ENCODE results near the gene LHX6.

Gene LHX6

DNA sequence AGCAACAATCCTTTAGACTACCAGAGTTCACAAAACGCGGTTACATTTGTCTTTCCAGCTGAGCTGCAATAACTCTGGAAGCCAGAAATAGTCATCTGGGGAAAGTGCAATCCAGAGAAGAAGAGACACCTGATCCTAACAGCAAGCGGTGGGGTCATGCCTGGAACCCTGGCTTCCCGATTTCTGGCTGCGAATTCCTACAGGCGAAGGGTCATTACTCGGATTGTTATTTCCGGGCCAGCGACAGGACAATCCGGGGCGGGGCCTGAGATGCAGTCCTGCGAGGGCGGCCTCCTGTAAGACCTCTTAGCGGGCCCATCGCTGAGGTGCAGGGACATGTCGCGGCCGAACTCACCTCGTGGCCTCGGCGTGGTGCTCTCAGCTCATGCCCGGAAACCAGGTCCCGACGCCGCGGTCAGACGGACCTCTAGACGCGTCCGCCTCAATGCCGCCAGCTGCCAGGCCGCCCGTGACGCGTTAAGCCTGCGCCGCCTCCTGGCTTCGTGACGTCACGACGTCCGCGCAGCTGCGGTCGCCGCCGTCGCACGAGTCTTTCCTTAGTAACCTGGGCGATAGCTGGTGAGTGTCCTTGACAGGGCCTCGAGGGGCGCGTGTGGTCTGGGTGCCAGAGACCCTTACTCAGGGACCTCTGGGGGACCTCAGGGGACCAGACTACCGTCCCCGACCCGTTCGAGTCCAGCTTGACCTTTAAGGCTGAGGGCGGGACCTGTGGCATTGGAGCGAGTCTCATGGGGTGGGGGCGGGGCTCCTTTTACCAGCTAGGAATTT, 35.8 kb upstream of the LHX6 start, which contains the start of the genes MRRF and RBM18:
Gene MRRF (plus strand): TSS at position 523 of the 789 bp plus-strand sequence. CDS start 6,010 bp downstream, outside the sequence.
Gene RBM18 (minus strand): TSS at position 481 of the 789 bp plus-strand sequence. CDS start 3,348 bp downstream, outside the sequence.
- TF ChIP-seq POLR2AphosphoS5 (IDR thresholded peaks at IDR 0.05; ENCODE audit: low read depth) (peak; percentile 89), SPI1 (IDR thresholded peaks at IDR 0.05; ENCODE audit: borderline replicate concordance, low read depth) (no peak)
- peak; percentile 89 to 92 for DNase-seq (ENCODE audit: low read depth in 1 of 2, low spot score in 1 of 2)
- Histone ChIP-seq H3K27me3 (ENCODE audit: insufficient read depth, poor library complexity, severe bottlenecking) (no peaks in the 10 kb centered on the region), H3K4me3 (replicated peaks; ENCODE audit: insufficient read depth, low read length) (peak within 1 kb of the TSS; percentile 67), H3K27ac (replicated peaks) (peak within 1 kb of the TSS; percentile 96)

DNA sequence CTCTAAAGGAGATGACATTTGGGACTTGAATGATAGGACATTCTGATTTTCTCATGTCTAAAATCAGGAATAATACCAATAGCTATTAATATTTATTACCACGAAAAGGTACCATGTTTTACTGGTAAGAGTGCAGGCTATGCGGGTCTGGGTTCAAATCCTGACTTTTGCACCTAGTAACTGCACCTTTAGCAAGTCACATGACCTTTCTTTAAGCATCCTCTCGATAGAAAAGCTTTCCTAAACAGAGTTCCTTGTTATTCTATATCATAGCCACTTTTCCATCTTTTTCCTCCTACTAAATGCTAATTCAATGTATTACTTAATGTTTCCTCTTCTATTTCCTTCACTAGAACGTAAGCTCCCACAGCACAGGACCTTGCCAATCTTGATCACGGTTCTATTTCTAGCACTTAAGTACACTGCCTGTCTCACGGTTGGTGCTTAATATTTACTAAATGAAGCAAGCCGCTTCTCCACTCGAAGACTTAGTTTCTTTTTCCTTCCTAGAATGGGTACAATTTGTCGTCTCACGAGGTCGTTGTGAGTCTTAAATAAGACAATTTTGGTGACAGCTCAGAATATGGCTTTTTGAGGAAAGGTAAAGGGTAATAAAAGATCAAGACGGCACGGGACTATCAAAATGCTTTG, 35.1 kb upstream of the LHX6 start:
- DNase-seq (ENCODE audit: low read depth in 1 of 2, low spot score in 1 of 2) = no peak
- Histone ChIP-seq H3K4me3 (replicated peaks; ENCODE audit: insufficient read depth, low read length) (peak overlapping the region; percentile 67), H3K27me3 (ENCODE audit: insufficient read depth, poor library complexity, severe bottlenecking) (no peaks in the 10 kb centered on the region), H3K27ac (replicated peaks) (peak overlapping the region; percentile 96)
- TF ChIP-seq GABPA (IDR thresholded peaks at IDR 0.05; ENCODE audit: low read depth) = no peak
- no peak for TF ChIP-seq SPI1 (IDR thresholded peaks at IDR 0.05; ENCODE audit: borderline replicate concordance, low read depth)
- TF ChIP-seq, protein P1, sequence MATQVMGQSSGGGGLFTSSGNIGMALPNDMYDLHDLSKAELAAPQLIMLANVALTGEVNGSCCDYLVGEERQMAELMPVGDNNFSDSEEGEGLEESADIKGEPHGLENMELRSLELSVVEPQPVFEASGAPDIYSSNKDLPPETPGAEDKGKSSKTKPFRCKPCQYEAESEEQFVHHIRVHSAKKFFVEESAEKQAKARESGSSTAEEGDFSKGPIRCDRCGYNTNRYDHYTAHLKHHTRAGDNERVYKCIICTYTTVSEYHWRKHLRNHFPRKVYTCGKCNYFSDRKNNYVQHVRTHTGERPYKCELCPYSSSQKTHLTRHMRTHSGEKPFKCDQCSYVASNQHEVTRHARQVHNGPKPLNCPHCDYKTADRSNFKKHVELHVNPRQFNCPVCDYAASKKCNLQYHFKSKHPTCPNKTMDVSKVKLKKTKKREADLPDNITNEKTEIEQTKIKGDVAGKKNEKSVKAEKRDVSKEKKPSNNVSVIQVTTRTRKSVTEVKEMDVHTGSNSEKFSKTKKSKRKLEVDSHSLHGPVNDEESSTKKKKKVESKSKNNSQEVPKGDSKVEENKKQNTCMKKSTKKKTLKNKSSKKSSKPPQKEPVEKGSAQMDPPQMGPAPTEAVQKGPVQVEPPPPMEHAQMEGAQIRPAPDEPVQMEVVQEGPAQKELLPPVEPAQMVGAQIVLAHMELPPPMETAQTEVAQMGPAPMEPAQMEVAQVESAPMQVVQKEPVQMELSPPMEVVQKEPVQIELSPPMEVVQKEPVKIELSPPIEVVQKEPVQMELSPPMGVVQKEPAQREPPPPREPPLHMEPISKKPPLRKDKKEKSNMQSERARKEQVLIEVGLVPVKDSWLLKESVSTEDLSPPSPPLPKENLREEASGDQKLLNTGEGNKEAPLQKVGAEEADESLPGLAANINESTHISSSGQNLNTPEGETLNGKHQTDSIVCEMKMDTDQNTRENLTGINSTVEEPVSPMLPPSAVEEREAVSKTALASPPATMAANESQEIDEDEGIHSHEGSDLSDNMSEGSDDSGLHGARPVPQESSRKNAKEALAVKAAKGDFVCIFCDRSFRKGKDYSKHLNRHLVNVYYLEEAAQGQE (IDR thresholded peaks at IDR 0.05; ENCODE audit: insufficient replicate concordance, low read depth) = no peak
- no peak for TF ChIP-seq POLR2AphosphoS5 (IDR thresholded peaks at IDR 0.05; ENCODE audit: low read depth)
- TF ChIP-seq, protein P2, sequence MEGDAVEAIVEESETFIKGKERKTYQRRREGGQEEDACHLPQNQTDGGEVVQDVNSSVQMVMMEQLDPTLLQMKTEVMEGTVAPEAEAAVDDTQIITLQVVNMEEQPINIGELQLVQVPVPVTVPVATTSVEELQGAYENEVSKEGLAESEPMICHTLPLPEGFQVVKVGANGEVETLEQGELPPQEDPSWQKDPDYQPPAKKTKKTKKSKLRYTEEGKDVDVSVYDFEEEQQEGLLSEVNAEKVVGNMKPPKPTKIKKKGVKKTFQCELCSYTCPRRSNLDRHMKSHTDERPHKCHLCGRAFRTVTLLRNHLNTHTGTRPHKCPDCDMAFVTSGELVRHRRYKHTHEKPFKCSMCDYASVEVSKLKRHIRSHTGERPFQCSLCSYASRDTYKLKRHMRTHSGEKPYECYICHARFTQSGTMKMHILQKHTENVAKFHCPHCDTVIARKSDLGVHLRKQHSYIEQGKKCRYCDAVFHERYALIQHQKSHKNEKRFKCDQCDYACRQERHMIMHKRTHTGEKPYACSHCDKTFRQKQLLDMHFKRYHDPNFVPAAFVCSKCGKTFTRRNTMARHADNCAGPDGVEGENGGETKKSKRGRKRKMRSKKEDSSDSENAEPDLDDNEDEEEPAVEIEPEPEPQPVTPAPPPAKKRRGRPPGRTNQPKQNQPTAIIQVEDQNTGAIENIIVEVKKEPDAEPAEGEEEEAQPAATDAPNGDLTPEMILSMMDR (IDR thresholded peaks at IDR 0.05; ENCODE audit: insufficient read depth, low read length) = no peak

DNA sequence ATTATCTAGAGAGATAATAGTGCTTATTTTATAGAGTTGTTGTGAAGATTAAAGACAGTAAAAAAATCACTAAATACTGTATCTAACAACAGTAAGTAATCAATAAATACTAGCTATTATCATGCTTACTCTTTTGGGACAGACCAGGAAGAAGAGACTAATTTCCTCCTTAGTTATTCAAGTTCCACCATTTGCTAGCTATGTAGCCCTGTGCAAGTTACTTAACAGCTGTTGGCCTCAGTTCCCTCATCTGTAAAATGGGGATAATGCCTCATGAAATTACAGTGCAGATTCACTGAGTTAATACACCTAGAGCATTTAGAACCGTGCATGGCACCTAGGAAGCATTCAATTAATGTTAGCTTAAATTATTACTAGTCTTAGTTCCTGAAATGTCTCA, 33.3 kb upstream of the LHX6 start:
- Histone ChIP-seq H3K27me3 (ENCODE audit: insufficient read depth, poor library complexity, severe bottlenecking) (no peaks in the 10 kb centered on the region), H3K4me3 (replicated peaks; ENCODE audit: insufficient read depth, low read length) (no peak overlapping the region), H3K27ac (replicated peaks) (no peak overlapping the region)
- DNase-seq (ENCODE audit: low read depth in 1 of 2, low spot score in 1 of 2) = no peak
- TF ChIP-seq, protein P2 (IDR thresholded peaks at IDR 0.05; ENCODE audit: insufficient read depth, low read length) = no peak
- TF ChIP-seq GABPA (IDR thresholded peaks at IDR 0.05; ENCODE audit: low read depth) (no peak), SPI1 (IDR thresholded peaks at IDR 0.05; ENCODE audit: borderline replicate concordance, low read depth) (no peak)
- TF ChIP-seq, protein P1 (IDR thresholded peaks at IDR 0.05; ENCODE audit: insufficient replicate concordance, low read depth) = no peak

DNA sequence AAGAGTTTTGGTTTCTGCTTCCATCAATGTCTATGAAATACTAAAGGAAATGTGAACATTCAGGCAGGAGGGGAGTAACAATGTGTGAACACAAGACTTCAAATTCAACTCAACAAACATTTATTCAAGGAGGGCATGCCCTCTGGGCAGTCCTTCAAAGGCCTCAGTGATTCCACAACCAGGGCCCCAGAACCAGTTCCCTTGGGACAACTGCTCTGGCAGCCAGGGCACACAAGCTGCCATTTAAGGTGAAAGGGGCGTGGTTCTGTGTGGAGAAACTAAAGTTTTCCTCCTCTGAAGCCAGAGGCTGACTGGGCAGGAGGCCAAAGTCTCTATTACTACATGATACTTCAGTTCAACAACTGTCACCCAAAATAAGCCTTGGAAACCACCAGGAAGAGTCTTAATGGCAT, 32.7 kb upstream of the LHX6 start:
- no peak overlapping the region for H3K27ac ChIP-seq (replicated peaks)
- TF ChIP-seq SPI1 (IDR thresholded peaks at IDR 0.05; ENCODE audit: borderline replicate concordance, low read depth) (no peak), POLR2AphosphoS5 (IDR thresholded peaks at IDR 0.05; ENCODE audit: low read depth) (no peak), GABPA (IDR thresholded peaks at IDR 0.05; ENCODE audit: low read depth) (no peak)
- TF ChIP-seq, protein P1 (IDR thresholded peaks at IDR 0.05; ENCODE audit: insufficient replicate concordance, low read depth) = no peak
- TF ChIP-seq, protein P2 (IDR thresholded peaks at IDR 0.05; ENCODE audit: insufficient read depth, low read length) = no peak
- no peaks in the 10 kb centered on the region for H3K27me3 ChIP-seq (ENCODE audit: insufficient read depth, poor library complexity, severe bottlenecking)
- no peak overlapping the region for H3K4me3 ChIP-seq (replicated peaks; ENCODE audit: insufficient read depth, low read length)
- peak; percentile 22 to 46 for DNase-seq (ENCODE audit: low read depth in 1 of 2, low spot score in 1 of 2)
